ENCODE measurements around the gene RERE.

Gene RERE

GRCh38 chr1:8571200-8571984, 246.0 kb downstream of the RERE start:
- peak; percentile 21 for DNase-seq (ENCODE audit: low spot score)

- DNase-seq (ENCODE audit: low spot score) = no peak
These were observed 247.0 kb downstream of the RERE start for GRCh38 chr1:8570465-8570864.

GRCh38 chr1:8569242-8569641, 248.2 kb downstream of the RERE start:
- DNase-seq (ENCODE audit: low spot score) = no peak

GRCh38 chr1:8568837-8569236, 248.6 kb downstream of the RERE start:
- no peak for DNase-seq (ENCODE audit: low spot score)

- no peak for DNase-seq (ENCODE audit: low spot score)
These were observed 250.3 kb downstream of the RERE start for GRCh38 chr1:8567146-8567545.

- DNase-seq (ENCODE audit: low spot score) = no peak
These were observed 251.6 kb downstream of the RERE start for GRCh38 chr1:8565802-8566201.

- DNase-seq (ENCODE audit: low spot score) = no peak
These were observed 253.4 kb downstream of the RERE start for GRCh38 chr1:8563944-8564537.

GRCh38 chr1:8562881-8563865, 254.3 kb downstream of the RERE start:
- DNase-seq (ENCODE audit: low spot score) = peak; percentile 27

GRCh38 chr1:8562222-8562621, 255.2 kb downstream of the RERE start:
- DNase-seq (ENCODE audit: low spot score) = no peak

- DNase-seq (ENCODE audit: low spot score) = peak; percentile 19
These were observed 256.6 kb downstream of the RERE start for GRCh38 chr1:8560611-8561544.

- DNase-seq (ENCODE audit: low spot score) = no peak
These were observed 257.4 kb downstream of the RERE start for GRCh38 chr1:8560035-8560434.

- DNase-seq (ENCODE audit: low spot score) = no peak
These were observed 261.9 kb downstream of the RERE start for GRCh38 chr1:8555582-8555981.

- DNase-seq (ENCODE audit: low spot score) = no peak
These were observed 262.4 kb downstream of the RERE start for GRCh38 chr1:8554956-8555534.

GRCh38 chr1:8552820-8553397, 264.5 kb downstream of the RERE start:
- no peak for DNase-seq (ENCODE audit: low spot score)

- no peak for DNase-seq (ENCODE audit: low spot score)
These were observed 265.6 kb downstream of the RERE start for GRCh38 chr1:8551613-8552489.

- no peak for DNase-seq (ENCODE audit: low spot score)
These were observed 266.4 kb downstream of the RERE start for GRCh38 chr1:8551057-8551456.

- no peak for DNase-seq (ENCODE audit: low spot score)
These were observed 269.6 kb downstream of the RERE start for GRCh38 chr1:8547791-8548190.

- no peak for DNase-seq (ENCODE audit: low spot score)
These were observed 272.4 kb downstream of the RERE start for GRCh38 chr1:8545078-8545477.

GRCh38 chr1:8544644-8545043, 272.8 kb downstream of the RERE start:
- no peak for DNase-seq (ENCODE audit: low spot score)

- DNase-seq (ENCODE audit: low spot score) = no peak
These were observed 273.5 kb downstream of the RERE start for GRCh38 chr1:8543965-8544364.

All from hepatic stellate cell (primary cell).